ENCODE results near the gene VCAN. TPM values are rescaled to one million over a fixed set of nuclear protein-coding genes. Genes with fewer than 3 reads are reported as not detected.

Gene VCAN
- total and polyA plus RNA-seq, 2 donors = 7.0 to 15.0 TPM

- Histone ChIP-seq H3K9me3 (ENCODE audit: control insufficient read depth in 2 of 2, insufficient read depth in 1 of 2, low read length in 1 of 2) (no peaks in the 10 kb centered on the region), H3K4me3 (ENCODE audit: low read length in 2 of 2) (no peak overlapping the region), H3K4me1 (ENCODE audit: control insufficient read depth in 2 of 2, insufficient read depth in 2 of 2, low read length in 2 of 2) (no peaks in the 10 kb centered on the region), H3K27me3 (ENCODE audit: control insufficient read depth in 2 of 2, insufficient read depth in 1 of 2, low read length in 1 of 2) (no peaks in the 10 kb centered on the region), H3K27ac (ENCODE audit: low read depth in 1 of 2, low read length in 1 of 2) (no peak overlapping the region), H3K36me3 (ENCODE audit: control insufficient read depth in 2 of 2, insufficient read depth in 2 of 2, low read length in 1 of 2) (no peaks in the 10 kb centered on the region)
- 89% methylated on average over 5 of the region's 5 CpGs for WGBS
- no peak for DNase-seq (ENCODE audit: low read depth in 6 of 9, low spot score in 9 of 9)
Measured at GRCh38 chr5:83572271-83572670, 100.7 kb downstream of the VCAN start.

DNA sequence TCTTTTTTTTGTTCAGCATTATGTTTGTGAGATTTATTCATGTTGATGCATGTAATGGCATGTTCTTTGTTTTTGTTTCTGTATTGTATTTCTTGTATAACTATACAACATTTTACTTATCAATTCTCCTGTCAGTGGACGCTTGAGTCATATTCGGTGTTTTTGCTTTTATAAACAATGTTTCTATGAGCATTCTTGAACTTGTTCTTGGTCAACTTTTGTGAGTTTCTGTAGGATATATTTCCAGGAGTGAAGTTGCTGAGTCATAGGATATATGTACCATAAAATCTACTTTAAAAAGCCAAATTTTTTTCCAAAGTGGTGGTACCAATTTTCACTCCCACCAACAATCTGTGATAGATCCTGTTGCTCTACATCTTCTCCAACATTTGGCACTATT lies 104.8 kb downstream of the VCAN start:
- Histone ChIP-seq H3K9me3 (ENCODE audit: control insufficient read depth in 2 of 2, insufficient read depth in 1 of 2, low read length in 1 of 2) (no peaks in the 10 kb centered on the region), H3K4me3 (ENCODE audit: low read length in 2 of 2) (no peak overlapping the region), H3K36me3 (ENCODE audit: control insufficient read depth in 2 of 2, insufficient read depth in 2 of 2, low read length in 1 of 2) (no peaks in the 10 kb centered on the region), H3K27me3 (ENCODE audit: control insufficient read depth in 2 of 2, insufficient read depth in 1 of 2, low read length in 1 of 2) (no peaks in the 10 kb centered on the region), H3K27ac (ENCODE audit: low read depth in 1 of 2, low read length in 1 of 2) (no peak overlapping the region), H3K4me1 (ENCODE audit: control insufficient read depth in 2 of 2, insufficient read depth in 2 of 2, low read length in 2 of 2) (no peaks in the 10 kb centered on the region)
- WGBS = 99% methylated on average over 2 of the region's 2 CpGs
- DNase-seq (ENCODE audit: low read depth in 6 of 9, low spot score in 9 of 9) = no peak

DNA sequence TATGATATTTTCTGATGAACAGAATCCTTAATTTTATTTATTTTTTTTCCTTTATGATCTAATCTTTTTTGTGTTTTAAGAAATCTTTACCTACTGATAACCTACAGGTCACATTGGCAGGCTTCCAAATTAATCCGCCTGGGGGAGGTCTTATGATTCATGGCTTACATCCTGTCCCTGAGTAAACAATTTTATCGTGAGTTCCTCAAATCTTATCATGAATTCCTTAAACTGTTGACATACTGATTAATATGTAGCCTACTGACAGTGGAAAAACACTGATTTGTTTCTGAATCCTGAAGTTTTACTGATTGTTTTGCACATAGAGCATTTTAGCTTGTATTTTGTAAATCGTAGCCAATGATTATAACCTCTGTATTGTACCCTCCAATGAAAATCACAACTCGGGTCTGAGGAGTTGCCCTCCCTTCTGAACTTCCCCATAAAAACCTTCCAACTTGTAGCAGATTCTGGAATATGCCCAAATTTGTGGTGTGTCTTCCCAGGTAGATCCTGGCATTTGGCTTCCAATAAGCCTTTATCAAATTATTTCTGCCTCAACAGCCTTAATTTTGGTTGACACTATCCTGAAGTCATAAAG lies 105.6 kb downstream of the VCAN start:
- WGBS = 70% methylated on average over 4 of the region's 4 CpGs
- Histone ChIP-seq H3K27ac (ENCODE audit: low read depth in 1 of 2, low read length in 1 of 2) (no peak overlapping the region), H3K4me3 (ENCODE audit: low read length in 2 of 2) (no peak overlapping the region), H3K9me3 (ENCODE audit: control insufficient read depth in 2 of 2, insufficient read depth in 1 of 2, low read length in 1 of 2) (no peaks in the 10 kb centered on the region), H3K27me3 (ENCODE audit: control insufficient read depth in 2 of 2, insufficient read depth in 1 of 2, low read length in 1 of 2) (no peaks in the 10 kb centered on the region), H3K36me3 (ENCODE audit: control insufficient read depth in 2 of 2, insufficient read depth in 2 of 2, low read length in 1 of 2) (no peaks in the 10 kb centered on the region), H3K4me1 (ENCODE audit: control insufficient read depth in 2 of 2, insufficient read depth in 2 of 2, low read length in 2 of 2) (no peaks in the 10 kb centered on the region)
- DNase-seq (ENCODE audit: low read depth in 6 of 9, low spot score in 9 of 9) = no peak

GRCh38 chr5:83583859-83584258 lies 112.3 kb downstream of the VCAN start:
- no peak overlapping the region for H3K27ac ChIP-seq (ENCODE audit: low read depth in 1 of 2, low read length in 1 of 2)
- no peaks in the 10 kb centered on the region for H3K36me3 ChIP-seq (ENCODE audit: control insufficient read depth in 2 of 2, insufficient read depth in 2 of 2, low read length in 1 of 2)
- DNase-seq (ENCODE audit: low read depth in 6 of 9, low spot score in 9 of 9) = no peak
- H3K27me3 ChIP-seq (ENCODE audit: control insufficient read depth in 2 of 2, insufficient read depth in 1 of 2, low read length in 1 of 2) = no peaks in the 10 kb centered on the region
- no peaks in the 10 kb centered on the region for H3K9me3 ChIP-seq (ENCODE audit: control insufficient read depth in 2 of 2, insufficient read depth in 1 of 2, low read length in 1 of 2)
- H3K4me3 ChIP-seq (ENCODE audit: low read length in 2 of 2) = no peak overlapping the region
- H3K4me1 ChIP-seq (ENCODE audit: control insufficient read depth in 2 of 2, insufficient read depth in 2 of 2, low read length in 2 of 2) = no peaks in the 10 kb centered on the region

DNA sequence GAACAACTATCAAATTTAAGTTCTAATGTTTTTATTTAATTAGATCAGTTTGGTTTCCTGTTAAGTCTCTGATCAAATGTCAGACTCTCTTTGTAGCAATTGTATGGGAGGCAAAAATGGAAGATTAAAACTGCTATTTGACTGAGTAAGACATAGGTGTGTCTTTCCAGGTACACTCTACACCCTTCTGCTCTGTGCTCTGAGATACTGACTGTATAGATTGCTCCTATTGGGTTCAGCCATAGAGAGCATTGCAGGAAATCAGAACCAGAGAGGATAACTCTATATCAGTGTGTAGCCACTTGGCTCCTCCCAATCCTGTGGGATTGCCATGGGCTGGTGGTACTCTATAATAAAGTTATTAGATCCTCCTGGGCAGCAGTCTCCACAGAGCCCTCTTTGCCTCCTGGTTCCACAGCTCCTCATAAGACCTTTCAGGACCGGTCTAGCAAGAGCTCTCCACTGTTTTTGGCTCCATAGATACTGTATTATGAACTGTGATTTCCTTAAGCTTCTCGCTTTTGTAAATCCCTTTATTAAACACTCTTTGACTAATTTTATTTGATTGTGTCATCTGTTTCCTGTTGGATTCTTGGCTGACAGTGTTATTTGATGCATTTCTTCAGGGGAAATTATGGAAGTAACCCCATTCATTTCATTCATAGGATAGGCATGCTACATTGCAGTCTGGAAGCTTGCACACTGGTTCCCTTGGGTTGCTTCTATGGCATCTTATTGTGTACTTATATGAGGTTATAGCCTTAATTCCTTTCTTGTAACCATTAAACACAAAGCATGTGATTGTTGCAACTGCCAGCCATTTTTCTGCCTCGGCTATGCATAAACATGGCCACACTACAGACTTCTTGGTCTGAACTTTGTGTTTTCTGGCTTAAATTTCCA lies 115.6 kb downstream of the VCAN start:
- 64% methylated on average over 3 of the region's 3 CpGs for WGBS
- no peak overlapping the region for H3K4me3 ChIP-seq (ENCODE audit: low read length in 2 of 2)

DNA sequence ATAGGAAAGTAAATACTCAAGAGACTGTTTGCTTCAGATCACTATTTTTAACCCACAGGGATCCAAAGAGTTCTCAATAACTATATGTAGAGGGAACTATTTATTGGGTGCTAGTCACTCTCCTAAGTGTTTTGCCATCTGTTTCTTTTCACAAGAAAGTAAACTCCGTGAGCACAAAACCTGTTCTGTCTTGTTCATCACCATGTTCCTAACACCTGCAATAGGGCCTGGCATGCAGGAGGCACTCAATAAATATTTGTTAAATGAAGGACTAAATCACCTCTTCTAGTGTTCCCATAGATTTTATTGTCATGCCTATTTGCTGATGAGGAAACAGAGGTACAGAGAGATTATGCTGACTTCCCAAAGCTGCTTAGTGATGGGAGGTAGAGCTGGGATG lies 118.2 kb downstream of the VCAN start:
- no peaks in the 10 kb centered on the region for H3K36me3 ChIP-seq (ENCODE audit: control insufficient read depth in 2 of 2, insufficient read depth in 2 of 2, low read length in 1 of 2)
- no peaks in the 10 kb centered on the region for H3K9me3 ChIP-seq (ENCODE audit: control insufficient read depth in 2 of 2, insufficient read depth in 1 of 2, low read length in 1 of 2)
- H3K4me1 ChIP-seq (ENCODE audit: control insufficient read depth in 2 of 2, insufficient read depth in 2 of 2, low read length in 2 of 2) = no peaks in the 10 kb centered on the region
- WGBS = 90% methylated on average over 1 of the region's 1 CpG
- H3K4me3 ChIP-seq (ENCODE audit: low read length in 2 of 2) = no peak overlapping the region
- no peaks in the 10 kb centered on the region for H3K27me3 ChIP-seq (ENCODE audit: control insufficient read depth in 2 of 2, insufficient read depth in 1 of 2, low read length in 1 of 2)
- no peak for DNase-seq (ENCODE audit: low read depth in 6 of 9, low spot score in 9 of 9)
- H3K27ac ChIP-seq (ENCODE audit: low read depth in 1 of 2, low read length in 1 of 2) = no peak overlapping the region

More for the DNA sequence above, 115.6 kb downstream of the VCAN start:
- Histone ChIP-seq H3K27me3 (ENCODE audit: control insufficient read depth in 2 of 2, insufficient read depth in 1 of 2, low read length in 1 of 2) (no peaks in the 10 kb centered on the region), H3K4me1 (ENCODE audit: control insufficient read depth in 2 of 2, insufficient read depth in 2 of 2, low read length in 2 of 2) (no peaks in the 10 kb centered on the region), H3K36me3 (ENCODE audit: control insufficient read depth in 2 of 2, insufficient read depth in 2 of 2, low read length in 1 of 2) (no peaks in the 10 kb centered on the region), H3K27ac (ENCODE audit: low read depth in 1 of 2, low read length in 1 of 2) (no peak overlapping the region), H3K9me3 (ENCODE audit: control insufficient read depth in 2 of 2, insufficient read depth in 1 of 2, low read length in 1 of 2) (no peaks in the 10 kb centered on the region)
- no peak for DNase-seq (ENCODE audit: low read depth in 6 of 9, low spot score in 9 of 9)

DNA sequence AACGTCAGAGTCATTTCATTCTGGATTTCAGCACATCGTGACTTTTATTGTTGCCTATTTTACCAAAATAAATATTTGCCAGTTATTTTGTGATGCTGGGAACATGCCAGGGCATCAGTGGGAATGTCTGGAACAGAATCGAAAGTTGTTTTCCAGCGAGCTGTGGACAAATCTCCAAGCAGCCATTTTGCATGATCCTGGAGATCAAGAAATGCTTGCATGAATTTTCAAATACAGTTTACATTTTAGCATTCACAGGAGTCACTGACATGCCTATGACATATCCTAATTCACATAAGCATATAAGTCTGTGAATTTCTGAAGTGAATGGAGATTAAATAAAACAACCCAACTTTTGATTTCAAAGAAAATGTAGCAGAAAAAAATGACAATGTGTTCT lies 119.4 kb downstream of the VCAN start:
- H3K4me3 ChIP-seq (ENCODE audit: low read length in 2 of 2) = no peak overlapping the region
- H3K9me3 ChIP-seq (ENCODE audit: control insufficient read depth in 2 of 2, insufficient read depth in 1 of 2, low read length in 1 of 2) = no peaks in the 10 kb centered on the region
- H3K4me1 ChIP-seq (ENCODE audit: control insufficient read depth in 2 of 2, insufficient read depth in 2 of 2, low read length in 2 of 2) = no peaks in the 10 kb centered on the region
- H3K27me3 ChIP-seq (ENCODE audit: control insufficient read depth in 2 of 2, insufficient read depth in 1 of 2, low read length in 1 of 2) = no peaks in the 10 kb centered on the region
- no peak overlapping the region for H3K27ac ChIP-seq (ENCODE audit: low read depth in 1 of 2, low read length in 1 of 2)
- H3K36me3 ChIP-seq (ENCODE audit: control insufficient read depth in 2 of 2, insufficient read depth in 2 of 2, low read length in 1 of 2) = no peaks in the 10 kb centered on the region
- DNase-seq (ENCODE audit: low read depth in 6 of 9, low spot score in 9 of 9) = no peak
- 97% methylated on average over 4 of the region's 4 CpGs for WGBS

DNA sequence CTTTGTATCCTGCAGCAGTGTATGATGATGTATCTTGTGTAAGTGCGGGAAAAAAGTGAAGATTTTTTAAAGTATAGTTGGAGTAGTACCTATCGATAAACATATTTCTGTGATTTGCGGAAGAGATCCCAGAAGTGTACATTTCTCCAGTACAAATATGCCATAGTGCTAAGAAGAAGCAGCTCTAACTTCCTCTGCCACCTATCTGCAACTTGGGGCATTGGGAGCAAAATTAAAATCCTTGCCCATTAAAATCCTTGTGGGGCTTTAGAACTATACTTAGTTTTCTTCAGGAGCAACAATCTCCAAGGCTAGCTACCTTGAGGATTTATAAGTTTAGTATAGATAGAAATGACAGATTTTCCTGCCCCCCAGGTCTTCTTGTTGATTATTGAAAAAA lies 123.7 kb downstream of the VCAN start:
- Histone ChIP-seq H3K9me3 (ENCODE audit: control insufficient read depth in 2 of 2, insufficient read depth in 1 of 2, low read length in 1 of 2) (no peaks in the 10 kb centered on the region), H3K4me3 (ENCODE audit: low read length in 2 of 2) (no peak overlapping the region), H3K4me1 (ENCODE audit: control insufficient read depth in 2 of 2, insufficient read depth in 2 of 2, low read length in 2 of 2) (no peaks in the 10 kb centered on the region), H3K27me3 (ENCODE audit: control insufficient read depth in 2 of 2, insufficient read depth in 1 of 2, low read length in 1 of 2) (no peaks in the 10 kb centered on the region), H3K36me3 (ENCODE audit: control insufficient read depth in 2 of 2, insufficient read depth in 2 of 2, low read length in 1 of 2) (no peaks in the 10 kb centered on the region), H3K27ac (ENCODE audit: low read depth in 1 of 2, low read length in 1 of 2) (no peak overlapping the region)
- 98% methylated on average over 3 of the region's 3 CpGs for WGBS
- DNase-seq (ENCODE audit: low read depth in 6 of 9, low spot score in 9 of 9) = no peak

DNA sequence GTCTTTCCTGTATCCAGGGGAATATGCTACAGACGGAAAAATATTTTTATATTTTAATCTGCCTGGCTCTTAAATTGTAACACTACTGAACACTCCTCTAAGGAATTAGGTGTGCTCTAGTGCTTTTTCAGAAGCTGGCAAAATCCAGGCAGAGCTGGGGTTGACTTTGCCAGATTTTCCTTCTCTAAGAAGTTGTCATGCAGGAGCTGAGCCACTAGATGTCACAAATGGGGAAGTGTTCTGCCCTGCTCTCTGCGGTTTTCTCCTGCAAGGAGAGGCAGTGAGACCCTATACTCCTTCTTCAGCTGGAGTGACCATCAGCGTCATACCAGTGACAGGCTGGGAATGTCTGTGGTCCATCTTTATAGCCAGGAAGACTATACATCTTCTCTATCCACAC lies 136.6 kb downstream of the VCAN start:
- no peaks in the 10 kb centered on the region for H3K36me3 ChIP-seq (ENCODE audit: control insufficient read depth in 2 of 2, insufficient read depth in 2 of 2, low read length in 1 of 2)
- no peaks in the 10 kb centered on the region for H3K4me1 ChIP-seq (ENCODE audit: control insufficient read depth in 2 of 2, insufficient read depth in 2 of 2, low read length in 2 of 2)
- peak in 4 of 9 donors; percentile 2 to 27 (median 5) for DNase-seq (ENCODE audit: low read depth in 6 of 9, low spot score in 9 of 9)
- 2% methylated on average over 3 of the region's 3 CpGs for WGBS
- no peaks in the 10 kb centered on the region for H3K9me3 ChIP-seq (ENCODE audit: control insufficient read depth in 2 of 2, insufficient read depth in 1 of 2, low read length in 1 of 2)
- no peak overlapping the region for H3K4me3 ChIP-seq (ENCODE audit: low read length in 2 of 2)
- H3K27ac ChIP-seq (ENCODE audit: low read depth in 1 of 2, low read length in 1 of 2) = no peak overlapping the region
- H3K27me3 ChIP-seq (ENCODE audit: control insufficient read depth in 2 of 2, insufficient read depth in 1 of 2, low read length in 1 of 2) = no peaks in the 10 kb centered on the region
